ENCODE results near the gene RGS6.

RGS6 gene

GRCh38 chr14:72574715-72575114 is 642.5 kb downstream of the RGS6 start:
- no peak overlapping the region for H3K27ac ChIP-seq
- no peaks in the 10 kb centered on the region for H3K36me3 ChIP-seq
- H3K4me3 ChIP-seq (ENCODE audit: low read depth in 1 of 2, low read length in 1 of 2), result no peak overlapping the region
- no peaks in the 10 kb centered on the region for H3K4me1 ChIP-seq (ENCODE audit: control insufficient read depth in 1 of 2, insufficient read depth in 1 of 2, low read depth in 1 of 2, low read length in 1 of 2)
- H3K27me3 ChIP-seq, result peaks cover 39% of the 10 kb centered on the region
- TF ChIP-seq, protein P1, sequence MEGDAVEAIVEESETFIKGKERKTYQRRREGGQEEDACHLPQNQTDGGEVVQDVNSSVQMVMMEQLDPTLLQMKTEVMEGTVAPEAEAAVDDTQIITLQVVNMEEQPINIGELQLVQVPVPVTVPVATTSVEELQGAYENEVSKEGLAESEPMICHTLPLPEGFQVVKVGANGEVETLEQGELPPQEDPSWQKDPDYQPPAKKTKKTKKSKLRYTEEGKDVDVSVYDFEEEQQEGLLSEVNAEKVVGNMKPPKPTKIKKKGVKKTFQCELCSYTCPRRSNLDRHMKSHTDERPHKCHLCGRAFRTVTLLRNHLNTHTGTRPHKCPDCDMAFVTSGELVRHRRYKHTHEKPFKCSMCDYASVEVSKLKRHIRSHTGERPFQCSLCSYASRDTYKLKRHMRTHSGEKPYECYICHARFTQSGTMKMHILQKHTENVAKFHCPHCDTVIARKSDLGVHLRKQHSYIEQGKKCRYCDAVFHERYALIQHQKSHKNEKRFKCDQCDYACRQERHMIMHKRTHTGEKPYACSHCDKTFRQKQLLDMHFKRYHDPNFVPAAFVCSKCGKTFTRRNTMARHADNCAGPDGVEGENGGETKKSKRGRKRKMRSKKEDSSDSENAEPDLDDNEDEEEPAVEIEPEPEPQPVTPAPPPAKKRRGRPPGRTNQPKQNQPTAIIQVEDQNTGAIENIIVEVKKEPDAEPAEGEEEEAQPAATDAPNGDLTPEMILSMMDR (IDR thresholded peaks at IDR 0.05), result no peak
- no peaks in the 10 kb centered on the region for H3K9me3 ChIP-seq

DNA sequence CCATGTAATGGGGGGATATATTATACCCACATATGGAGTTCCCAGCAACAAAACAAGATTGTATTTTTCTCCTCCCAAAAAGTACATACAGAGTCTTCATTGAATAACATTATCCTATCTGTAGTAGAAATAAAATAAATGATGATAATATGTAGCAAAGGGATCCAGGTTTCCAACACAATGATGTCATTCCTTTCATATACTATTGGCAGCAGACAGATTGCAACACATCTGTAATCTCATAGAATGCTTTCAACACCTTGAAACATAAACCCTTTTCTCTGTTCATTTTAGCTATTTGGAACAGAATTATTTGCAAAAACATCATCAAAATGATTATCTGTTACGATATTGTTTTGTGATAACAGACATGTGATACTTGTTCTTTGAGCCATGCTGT is 644.0 kb downstream of the RGS6 start:
- H3K27ac ChIP-seq, result no peak overlapping the region
- no peaks in the 10 kb centered on the region for H3K4me1 ChIP-seq (ENCODE audit: control insufficient read depth in 1 of 2, insufficient read depth in 1 of 2, low read depth in 1 of 2, low read length in 1 of 2)
- H3K27me3 ChIP-seq, result peaks cover 53% of the 10 kb centered on the region
- H3K4me3 ChIP-seq (ENCODE audit: low read depth in 1 of 2, low read length in 1 of 2), result no peak overlapping the region
- no peaks in the 10 kb centered on the region for H3K36me3 ChIP-seq
- TF ChIP-seq, protein P1 (IDR thresholded peaks at IDR 0.05), result no peak
- H3K9me3 ChIP-seq, result no peaks in the 10 kb centered on the region

GRCh38 chr14:72577521-72577920 is 645.3 kb downstream of the RGS6 start:
- H3K27me3 ChIP-seq, result peaks cover 48% of the 10 kb centered on the region
- no peaks in the 10 kb centered on the region for H3K36me3 ChIP-seq
- no peaks in the 10 kb centered on the region for H3K9me3 ChIP-seq
- H3K4me1 ChIP-seq (ENCODE audit: control insufficient read depth in 1 of 2, insufficient read depth in 1 of 2, low read depth in 1 of 2, low read length in 1 of 2), result no peaks in the 10 kb centered on the region
- H3K27ac ChIP-seq, result no peak overlapping the region
- TF ChIP-seq, protein P1 (IDR thresholded peaks at IDR 0.05), result no peak
- no peak overlapping the region for H3K4me3 ChIP-seq (ENCODE audit: low read depth in 1 of 2, low read length in 1 of 2)

GRCh38 chr14:72578514-72578913 is 646.3 kb downstream of the RGS6 start:
- H3K4me1 ChIP-seq (ENCODE audit: control insufficient read depth in 1 of 2, insufficient read depth in 1 of 2, low read depth in 1 of 2, low read length in 1 of 2), result no peaks in the 10 kb centered on the region
- no peak overlapping the region for H3K27ac ChIP-seq
- TF ChIP-seq, protein P1 (IDR thresholded peaks at IDR 0.05), result no peak
- H3K9me3 ChIP-seq, result no peaks in the 10 kb centered on the region
- no peaks in the 10 kb centered on the region for H3K36me3 ChIP-seq
- H3K27me3 ChIP-seq, result peaks cover 42% of the 10 kb centered on the region
- H3K4me3 ChIP-seq (ENCODE audit: low read depth in 1 of 2, low read length in 1 of 2), result no peak overlapping the region

DNA sequence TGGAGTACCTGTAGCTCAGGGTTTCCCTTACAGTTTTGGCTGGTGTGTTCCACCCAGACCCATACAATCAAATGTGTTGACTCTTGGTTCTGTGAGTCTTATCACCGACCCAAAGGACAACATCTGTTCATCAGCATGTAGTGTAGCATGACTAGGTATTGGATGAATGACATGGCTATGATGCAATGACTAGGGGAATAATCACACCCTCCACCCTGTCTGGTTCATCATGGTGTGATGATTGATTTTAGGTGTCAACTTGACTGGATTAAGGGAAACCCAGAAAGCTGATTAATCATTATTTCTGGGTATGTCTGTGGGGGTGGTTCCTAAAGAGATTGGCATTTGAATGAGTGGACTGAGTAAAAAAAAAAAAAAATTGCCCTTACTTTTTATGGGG is 650.4 kb downstream of the RGS6 start:
- Histone ChIP-seq H3K4me1 (ENCODE audit: control insufficient read depth in 1 of 2, insufficient read depth in 1 of 2, low read depth in 1 of 2, low read length in 1 of 2) (no peaks in the 10 kb centered on the region), H3K27ac (no peak overlapping the region), H3K36me3 (no peaks in the 10 kb centered on the region), H3K27me3 (peaks cover 23% of the 10 kb centered on the region), H3K4me3 (ENCODE audit: low read depth in 1 of 2, low read length in 1 of 2) (no peak overlapping the region), H3K9me3 (no peaks in the 10 kb centered on the region)
- TF ChIP-seq, protein P1 (IDR thresholded peaks at IDR 0.05), result no peak

All from neutrophil (primary cell).